H7 (cell line): Measurements from ENCODE around the gene MMP10. TPM values are rescaled to one million over a fixed set of nuclear protein-coding genes. Genes with fewer than 3 reads are reported as not detected.

ENCODE experiments used
- DNase-seq: peaks from one replicate; pipeline ENCODE4 v3.0.0; 2012
- H3K27me3 ChIP-seq: 2 replicates; pipeline ENCODE4 v1.6.0; 2011; ENCODE audit warnings: mild to moderate bottlenecking, low read length; ENCODE audit not compliant: control insufficient read depth, insufficient read depth
- H3K36me3 ChIP-seq: replicated peaks from 2 replicates; pipeline ENCODE4 v1.5.1; 2011; ENCODE audit warnings: low read length; ENCODE audit not compliant: control insufficient read depth, insufficient read depth
- H3K4me3 ChIP-seq: 2 replicates; pipeline ENCODE4 v1.5.1; 2011; ENCODE audit warnings: low read depth, mild to moderate bottlenecking, control low read depth, low read length, moderate library complexity; ENCODE audit not compliant: insufficient read depth
- total RNA-seq: library from RNA; depleted of rRNA; stranded (reverse); fragments of >200 nt; shearing (Covaris generic); gene quantifications from 2 replicates; pipeline ENCODE4 v1.2.3, GENCODE V29; 2014; rRNA removed

The MMP10 gene
- total RNA-seq, 1 experiment from 2014 or later, result not detected

GRCh38 chr11:102724904-102725500, 55.4 kb downstream of the MMP10 start, which contains the start of gene MMP8:
MMP8 (minus strand) TSS chr11:102724954; CDS start chr11:102724855, 99 bp downstream.
- no peak for DNase-seq
- H3K4me3 ChIP-seq, result no peak within 1 kb of the TSS
- H3K27me3 ChIP-seq, result no peaks in the 10 kb centered on the region
- H3K36me3 ChIP-seq, result no peaks in the 10 kb centered on the region

GRCh38 chr11:102722821-102723220, 57.6 kb downstream of the MMP10 start:
- no peak overlapping the region for H3K4me3 ChIP-seq
- H3K36me3 ChIP-seq, result no peaks in the 10 kb centered on the region
- H3K27me3 ChIP-seq, result no peaks in the 10 kb centered on the region
- DNase-seq, result no peak

Other genes with a start within 250 kb of the MMP10 start
- not detected in 2 replicates for gene MMP7, start 249.9 kb downstream of the MMP10 start, total RNA-seq
- gene MMP20, start 155.3 kb downstream of the MMP10 start, total RNA-seq, result not detected in 2 replicates
- not detected in 2 replicates for gene MMP27, start 74.9 kb downstream of the MMP10 start, total RNA-seq
- gene MMP8, start 55.7 kb downstream of the MMP10 start, total RNA-seq, result not detected in 2 replicates
- gene MMP1, start 17.5 kb upstream of the MMP10 start, total RNA-seq, result 0.03 TPM in 1 of 2 replicates, not detected in the other
- not detected in 2 replicates for gene MMP3, start 63.0 kb upstream of the MMP10 start, total RNA-seq
- gene MMP12, start 94.4 kb upstream of the MMP10 start, total RNA-seq, result not detected in 2 replicates
- gene MMP13, start 175.1 kb upstream of the MMP10 start, total RNA-seq, result not detected in 2 replicates